ENCODE data around the gene DDX4.
A peak's percentile ranks its signal among the peaks of the same experiment; 100 is the strongest.
"Not testable (repeated sequence)": the region's sequence is repeated elsewhere in the genome, so short reads cannot be mapped to it uniquely, and the experiment has no call there.

DDX4 gene

GRCh38 chr5:55737793-55738192, at the start of gene DDX4:
DDX4 (plus strand) TSS chr5:55738061; CDS start chr5:55738964, 903 bp downstream.
- DNase-seq (ENCODE audit: low read depth in 3 of 3): no peak

GRCh38 chr5:55691265-55692105, 46.4 kb upstream of the DDX4 start:
- DNase-seq (ENCODE audit: low read depth in 3 of 3): no peak

GRCh38 chr5:55692106-55692417, 45.8 kb upstream of the DDX4 start:
- DNase-seq (ENCODE audit: low read depth in 3 of 3): no peak

GRCh38 chr5:55692509-55692908, 45.4 kb upstream of the DDX4 start:
- no peak for DNase-seq (ENCODE audit: low read depth in 3 of 3)

GRCh38 chr5:55694152-55694830, 43.6 kb upstream of the DDX4 start:
- DNase-seq (ENCODE audit: low read depth in 3 of 3): no peak

GRCh38 chr5:55696704-55697103, 41.2 kb upstream of the DDX4 start:
- not testable (repeated sequence) for DNase-seq (ENCODE audit: low read depth in 3 of 3)

- no peak for DNase-seq (ENCODE audit: low read depth in 3 of 3)
Observed at GRCh38 chr5:55699041-55699688, 38.7 kb upstream of the DDX4 start.

- DNase-seq (ENCODE audit: low read depth in 3 of 3): no peak
Observed at GRCh38 chr5:55700745-55701144, 37.1 kb upstream of the DDX4 start.

- DNase-seq (ENCODE audit: low read depth in 3 of 3): no peak
Observed at GRCh38 chr5:55701462-55702103, 36.3 kb upstream of the DDX4 start.

- DNase-seq (ENCODE audit: low read depth in 3 of 3): no peak
Observed at GRCh38 chr5:55702598-55703345, 35.1 kb upstream of the DDX4 start.

- DNase-seq (ENCODE audit: low read depth in 3 of 3): no peak
Observed at GRCh38 chr5:55706230-55706629, 31.6 kb upstream of the DDX4 start.

- DNase-seq (ENCODE audit: low read depth in 3 of 3): no peak
Observed at GRCh38 chr5:55708732-55709131, 29.1 kb upstream of the DDX4 start.

- DNase-seq (ENCODE audit: low read depth in 3 of 3): no peak
Observed at GRCh38 chr5:55711507-55712022, 26.3 kb upstream of the DDX4 start.

GRCh38 chr5:55712023-55712859, 25.6 kb upstream of the DDX4 start, which contains the start of gene SLC38A9:
SLC38A9 (minus strand) TSS chr5:55712324; CDS start chr5:55697958, 14,366 bp downstream.
- peak; percentile 79 to 91 (median 79) for DNase-seq (ENCODE audit: low read depth in 3 of 3)

GRCh38 chr5:55713871-55714270, 24.0 kb upstream of the DDX4 start:
- no peak for DNase-seq (ENCODE audit: low read depth in 3 of 3)

GRCh38 chr5:55714339-55714738, 23.5 kb upstream of the DDX4 start:
- no peak for DNase-seq (ENCODE audit: low read depth in 3 of 3)

GRCh38 chr5:55714749-55715148, 23.1 kb upstream of the DDX4 start:
- no peak for DNase-seq (ENCODE audit: low read depth in 3 of 3)

GRCh38 chr5:55715519-55716078, 22.3 kb upstream of the DDX4 start:
- no peak for DNase-seq (ENCODE audit: low read depth in 3 of 3)

- DNase-seq (ENCODE audit: low read depth in 3 of 3): not testable (repeated sequence)
Observed at GRCh38 chr5:55719026-55719425, 18.8 kb upstream of the DDX4 start.

- DNase-seq (ENCODE audit: low read depth in 3 of 3): no peak
Observed at GRCh38 chr5:55720188-55720703, 17.6 kb upstream of the DDX4 start.
